ENCODE data around the gene VWC2. TPM values are rescaled to one million over a fixed set of nuclear protein-coding genes. Genes with fewer than 3 reads are reported as not detected.

The VWC2 gene
- polyA plus RNA-seq (ENCODE audit: insufficient read length in 4 of 4) = 1 to 10 TPM in 3 of 4 donors, under 1 TPM in 1; 0.12 to 1.4 (median 1.1) TPM

GRCh38 chr7:49773218-49773935 is at the start of gene VWC2:
TSS of gene VWC2 (plus strand) at chr7:49773638. CDS start at chr7:49775436, 1,798 bp downstream.
- no peak for DNase-seq (ENCODE audit: low read depth in 4 of 4, low spot score in 3 of 4)

GRCh38 chr7:49724071-49724470 is 49.4 kb upstream of the VWC2 start:
- DNase-seq (ENCODE audit: low read depth in 4 of 4, low spot score in 3 of 4) = no peak

- DNase-seq (ENCODE audit: low read depth in 4 of 4, low spot score in 3 of 4) = no peak
Measured at GRCh38 chr7:49731836-49732235, 41.6 kb upstream of the VWC2 start.

- no peak for DNase-seq (ENCODE audit: low read depth in 4 of 4, low spot score in 3 of 4)
Measured at GRCh38 chr7:49762666-49763065, 10.8 kb upstream of the VWC2 start.

- DNase-seq (ENCODE audit: low read depth in 4 of 4, low spot score in 3 of 4) = no peak
Measured at GRCh38 chr7:49763791-49764190, 9.6 kb upstream of the VWC2 start.

GRCh38 chr7:49766966-49767365 is 6.5 kb upstream of the VWC2 start:
- no peak for DNase-seq (ENCODE audit: low read depth in 4 of 4, low spot score in 3 of 4)

GRCh38 chr7:49767719-49768118 is 5.7 kb upstream of the VWC2 start:
- DNase-seq (ENCODE audit: low read depth in 4 of 4, low spot score in 3 of 4) = no peak

GRCh38 chr7:49768254-49768653 is 5.2 kb upstream of the VWC2 start:
- no peak for DNase-seq (ENCODE audit: low read depth in 4 of 4, low spot score in 3 of 4)

GRCh38 chr7:49768835-49769234 is 4.6 kb upstream of the VWC2 start:
- no peak for DNase-seq (ENCODE audit: low read depth in 4 of 4, low spot score in 3 of 4)

GRCh38 chr7:49769285-49769857 is 4.1 kb upstream of the VWC2 start:
- DNase-seq (ENCODE audit: low read depth in 4 of 4, low spot score in 3 of 4) = no peak

GRCh38 chr7:49770838-49771237 is 2.6 kb upstream of the VWC2 start:
- DNase-seq (ENCODE audit: low read depth in 4 of 4, low spot score in 3 of 4) = no peak

- DNase-seq (ENCODE audit: low read depth in 4 of 4, low spot score in 3 of 4) = no peak
Measured at GRCh38 chr7:49771427-49772176, 1.8 kb upstream of the VWC2 start.

GRCh38 chr7:49772916-49773217 is 571 bp upstream of the VWC2 start:
- no peak for DNase-seq (ENCODE audit: low read depth in 4 of 4, low spot score in 3 of 4)

- no peak for DNase-seq (ENCODE audit: low read depth in 4 of 4, low spot score in 3 of 4)
Measured at GRCh38 chr7:49773936-49774458, 559 bp downstream of the VWC2 start.

GRCh38 chr7:49774459-49775064 is 1.1 kb downstream of the VWC2 start:
- DNase-seq (ENCODE audit: low read depth in 4 of 4, low spot score in 3 of 4) = no peak

- DNase-seq (ENCODE audit: low read depth in 4 of 4, low spot score in 3 of 4) = no peak
Measured at GRCh38 chr7:49775065-49775948, 1.9 kb downstream of the VWC2 start.

- DNase-seq (ENCODE audit: low read depth in 4 of 4, low spot score in 3 of 4) = no peak
Measured at GRCh38 chr7:49775949-49776443, 2.6 kb downstream of the VWC2 start.

- no peak for DNase-seq (ENCODE audit: low read depth in 4 of 4, low spot score in 3 of 4)
Measured at GRCh38 chr7:49776994-49777393, 3.6 kb downstream of the VWC2 start.

GRCh38 chr7:49778731-49779270 is 5.4 kb downstream of the VWC2 start:
- no peak for DNase-seq (ENCODE audit: low read depth in 4 of 4, low spot score in 3 of 4)

GRCh38 chr7:49780953-49781352 is 7.5 kb downstream of the VWC2 start:
- DNase-seq (ENCODE audit: low read depth in 4 of 4, low spot score in 3 of 4) = no peak

All from left renal pelvis (tissue), 4 donors.